ENCODE measurements around the gene ZNF497. TPM values are rescaled to one million over a fixed set of nuclear protein-coding genes. Genes with fewer than 3 reads are reported as not detected.

Gene ZNF497
- total and polyA plus RNA-seq, 2 of the 13 experiments (the other 11 are each of a cell fraction or from before 2014, with no cell fraction given), result 1.5 to 1.9 TPM

DNA sequence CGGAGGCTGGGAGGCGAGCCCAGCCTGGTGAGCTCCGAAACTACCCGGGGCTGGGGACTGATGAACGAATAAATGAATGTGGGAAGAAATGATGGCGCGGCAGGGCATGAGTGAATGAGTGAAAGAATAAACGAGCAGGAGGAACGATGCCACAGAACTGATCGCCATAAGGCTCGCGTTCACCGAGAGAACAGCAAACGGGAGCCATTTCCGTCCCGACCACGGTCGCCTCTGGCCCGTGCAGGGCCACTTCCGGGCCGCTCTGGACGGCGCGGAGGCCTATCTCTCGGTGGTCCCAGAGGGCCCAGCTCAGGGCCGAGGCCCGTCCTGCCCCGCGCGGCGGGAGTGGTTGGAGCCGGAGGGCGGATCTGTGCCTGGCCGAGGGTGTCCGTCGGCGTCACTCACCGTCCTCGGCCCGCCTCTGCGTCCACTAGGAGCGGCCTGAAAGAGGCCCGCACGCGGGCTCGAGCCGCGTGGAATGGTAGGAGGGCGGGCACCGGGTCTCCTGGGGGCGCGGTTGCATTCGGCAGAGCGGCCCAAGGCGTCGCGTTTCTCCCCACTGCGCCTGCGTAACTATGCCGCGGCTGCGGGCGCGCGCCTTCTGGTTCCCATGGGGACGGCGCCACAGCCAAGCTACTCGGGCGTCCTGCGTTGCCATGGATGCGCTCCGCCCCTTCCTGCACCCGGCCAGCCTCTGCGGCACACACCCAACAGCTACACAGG lies at the start of gene ZNF497 (continued):
- TF ChIP-seq, protein P1, sequence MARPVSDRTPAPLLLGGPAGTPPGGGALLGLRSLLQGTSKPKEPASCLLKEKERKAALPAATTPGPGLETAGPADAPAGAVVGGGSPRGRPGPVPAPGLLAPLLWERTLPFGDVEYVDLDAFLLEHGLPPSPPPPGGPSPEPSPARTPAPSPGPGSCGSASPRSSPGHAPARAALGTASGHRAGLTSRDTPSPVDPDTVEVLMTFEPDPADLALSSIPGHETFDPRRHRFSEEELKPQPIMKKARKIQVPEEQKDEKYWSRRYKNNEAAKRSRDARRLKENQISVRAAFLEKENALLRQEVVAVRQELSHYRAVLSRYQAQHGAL (CRISPR knock-in tag; IDR thresholded peaks at IDR 0.05; ENCODE audit: not compliant biosample characterization), result peak; percentile 73
- TF ChIP-seq, protein P2, sequence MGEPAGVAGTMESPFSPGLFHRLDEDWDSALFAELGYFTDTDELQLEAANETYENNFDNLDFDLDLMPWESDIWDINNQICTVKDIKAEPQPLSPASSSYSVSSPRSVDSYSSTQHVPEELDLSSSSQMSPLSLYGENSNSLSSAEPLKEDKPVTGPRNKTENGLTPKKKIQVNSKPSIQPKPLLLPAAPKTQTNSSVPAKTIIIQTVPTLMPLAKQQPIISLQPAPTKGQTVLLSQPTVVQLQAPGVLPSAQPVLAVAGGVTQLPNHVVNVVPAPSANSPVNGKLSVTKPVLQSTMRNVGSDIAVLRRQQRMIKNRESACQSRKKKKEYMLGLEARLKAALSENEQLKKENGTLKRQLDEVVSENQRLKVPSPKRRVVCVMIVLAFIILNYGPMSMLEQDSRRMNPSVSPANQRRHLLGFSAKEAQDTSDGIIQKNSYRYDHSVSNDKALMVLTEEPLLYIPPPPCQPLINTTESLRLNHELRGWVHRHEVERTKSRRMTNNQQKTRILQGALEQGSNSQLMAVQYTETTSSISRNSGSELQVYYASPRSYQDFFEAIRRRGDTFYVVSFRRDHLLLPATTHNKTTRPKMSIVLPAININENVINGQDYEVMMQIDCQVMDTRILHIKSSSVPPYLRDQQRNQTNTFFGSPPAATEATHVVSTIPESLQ (CRISPR knock-in tag; conservative IDR thresholded peaks at IDR 0.05), result no peak; the same call in 1 of the 2 replicates
- TF ChIP-seq, protein P3, sequence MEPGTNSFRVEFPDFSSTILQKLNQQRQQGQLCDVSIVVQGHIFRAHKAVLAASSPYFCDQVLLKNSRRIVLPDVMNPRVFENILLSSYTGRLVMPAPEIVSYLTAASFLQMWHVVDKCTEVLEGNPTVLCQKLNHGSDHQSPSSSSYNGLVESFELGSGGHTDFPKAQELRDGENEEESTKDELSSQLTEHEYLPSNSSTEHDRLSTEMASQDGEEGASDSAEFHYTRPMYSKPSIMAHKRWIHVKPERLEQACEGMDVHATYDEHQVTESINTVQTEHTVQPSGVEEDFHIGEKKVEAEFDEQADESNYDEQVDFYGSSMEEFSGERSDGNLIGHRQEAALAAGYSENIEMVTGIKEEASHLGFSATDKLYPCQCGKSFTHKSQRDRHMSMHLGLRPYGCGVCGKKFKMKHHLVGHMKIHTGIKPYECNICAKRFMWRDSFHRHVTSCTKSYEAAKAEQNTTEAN (CRISPR knock-in tag; conservative IDR thresholded peaks at IDR 0.05), result peak; percentile 87
- TF ChIP-seq HNF4G (IDR thresholded peaks at IDR 0.05; ENCODE audit: borderline replicate concordance, low read depth, low read length) (peak; percentile 30; the same call in 1 of the 2 replicates), HNF4G (CRISPR knock-in tag; IDR thresholded peaks at IDR 0.05; ENCODE audit: borderline replicate concordance, low read depth) (no peak), RFX1 (IDR thresholded peaks at IDR 0.05) (peak; percentile 100), ZNF629 (CRISPR knock-in tag; conservative IDR thresholded peaks at IDR 0.05) (no peak; the same call in 1 of the 2 replicates), ZNF44 (CRISPR knock-in tag; IDR thresholded peaks at IDR 0.05) (no peak), NFIC (IDR thresholded peaks at IDR 0.05; ENCODE audit: low read length) (no peak), MATR3 (CRISPR knock-in tag; IDR thresholded peaks at IDR 0.05) (no peak)
- TF ChIP-seq, protein P4, sequence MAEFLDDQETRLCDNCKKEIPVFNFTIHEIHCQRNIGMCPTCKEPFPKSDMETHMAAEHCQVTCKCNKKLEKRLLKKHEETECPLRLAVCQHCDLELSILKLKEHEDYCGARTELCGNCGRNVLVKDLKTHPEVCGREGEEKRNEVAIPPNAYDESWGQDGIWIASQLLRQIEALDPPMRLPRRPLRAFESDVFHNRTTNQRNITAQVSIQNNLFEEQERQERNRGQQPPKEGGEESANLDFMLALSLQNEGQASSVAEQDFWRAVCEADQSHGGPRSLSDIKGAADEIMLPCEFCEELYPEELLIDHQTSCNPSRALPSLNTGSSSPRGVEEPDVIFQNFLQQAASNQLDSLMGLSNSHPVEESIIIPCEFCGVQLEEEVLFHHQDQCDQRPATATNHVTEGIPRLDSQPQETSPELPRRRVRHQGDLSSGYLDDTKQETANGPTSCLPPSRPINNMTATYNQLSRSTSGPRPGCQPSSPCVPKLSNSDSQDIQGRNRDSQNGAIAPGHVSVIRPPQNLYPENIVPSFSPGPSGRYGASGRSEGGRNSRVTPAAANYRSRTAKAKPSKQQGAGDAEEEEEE (CRISPR knock-in tag; IDR thresholded peaks at IDR 0.05; ENCODE audit: borderline replicate concordance), result no peak
- TF ChIP-seq, protein P5, sequence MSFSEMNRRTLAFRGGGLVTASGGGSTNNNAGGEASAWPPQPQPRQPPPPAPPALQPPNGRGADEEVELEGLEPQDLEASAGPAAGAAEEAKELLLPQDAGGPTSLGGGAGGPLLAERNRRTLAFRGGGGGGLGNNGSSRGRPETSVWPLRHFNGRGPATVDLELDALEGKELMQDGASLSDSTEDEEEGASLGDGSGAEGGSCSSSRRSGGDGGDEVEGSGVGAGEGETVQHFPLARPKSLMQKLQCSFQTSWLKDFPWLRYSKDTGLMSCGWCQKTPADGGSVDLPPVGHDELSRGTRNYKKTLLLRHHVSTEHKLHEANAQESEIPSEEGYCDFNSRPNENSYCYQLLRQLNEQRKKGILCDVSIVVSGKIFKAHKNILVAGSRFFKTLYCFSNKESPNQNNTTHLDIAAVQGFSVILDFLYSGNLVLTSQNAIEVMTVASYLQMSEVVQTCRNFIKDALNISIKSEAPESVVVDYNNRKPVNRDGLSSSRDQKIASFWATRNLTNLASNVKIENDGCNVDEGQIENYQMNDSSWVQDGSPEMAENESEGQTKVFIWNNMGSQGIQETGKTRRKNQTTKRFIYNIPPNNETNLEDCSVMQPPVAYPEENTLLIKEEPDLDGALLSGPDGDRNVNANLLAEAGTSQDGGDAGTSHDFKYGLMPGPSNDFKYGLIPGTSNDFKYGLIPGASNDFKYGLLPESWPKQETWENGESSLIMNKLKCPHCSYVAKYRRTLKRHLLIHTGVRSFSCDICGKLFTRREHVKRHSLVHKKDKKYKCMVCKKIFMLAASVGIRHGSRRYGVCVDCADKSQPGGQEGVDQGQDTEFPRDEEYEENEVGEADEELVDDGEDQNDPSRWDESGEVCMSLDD (CRISPR knock-in tag; IDR thresholded peaks at IDR 0.05; ENCODE audit: borderline replicate concordance), result no peak
- TF ChIP-seq, protein P6, sequence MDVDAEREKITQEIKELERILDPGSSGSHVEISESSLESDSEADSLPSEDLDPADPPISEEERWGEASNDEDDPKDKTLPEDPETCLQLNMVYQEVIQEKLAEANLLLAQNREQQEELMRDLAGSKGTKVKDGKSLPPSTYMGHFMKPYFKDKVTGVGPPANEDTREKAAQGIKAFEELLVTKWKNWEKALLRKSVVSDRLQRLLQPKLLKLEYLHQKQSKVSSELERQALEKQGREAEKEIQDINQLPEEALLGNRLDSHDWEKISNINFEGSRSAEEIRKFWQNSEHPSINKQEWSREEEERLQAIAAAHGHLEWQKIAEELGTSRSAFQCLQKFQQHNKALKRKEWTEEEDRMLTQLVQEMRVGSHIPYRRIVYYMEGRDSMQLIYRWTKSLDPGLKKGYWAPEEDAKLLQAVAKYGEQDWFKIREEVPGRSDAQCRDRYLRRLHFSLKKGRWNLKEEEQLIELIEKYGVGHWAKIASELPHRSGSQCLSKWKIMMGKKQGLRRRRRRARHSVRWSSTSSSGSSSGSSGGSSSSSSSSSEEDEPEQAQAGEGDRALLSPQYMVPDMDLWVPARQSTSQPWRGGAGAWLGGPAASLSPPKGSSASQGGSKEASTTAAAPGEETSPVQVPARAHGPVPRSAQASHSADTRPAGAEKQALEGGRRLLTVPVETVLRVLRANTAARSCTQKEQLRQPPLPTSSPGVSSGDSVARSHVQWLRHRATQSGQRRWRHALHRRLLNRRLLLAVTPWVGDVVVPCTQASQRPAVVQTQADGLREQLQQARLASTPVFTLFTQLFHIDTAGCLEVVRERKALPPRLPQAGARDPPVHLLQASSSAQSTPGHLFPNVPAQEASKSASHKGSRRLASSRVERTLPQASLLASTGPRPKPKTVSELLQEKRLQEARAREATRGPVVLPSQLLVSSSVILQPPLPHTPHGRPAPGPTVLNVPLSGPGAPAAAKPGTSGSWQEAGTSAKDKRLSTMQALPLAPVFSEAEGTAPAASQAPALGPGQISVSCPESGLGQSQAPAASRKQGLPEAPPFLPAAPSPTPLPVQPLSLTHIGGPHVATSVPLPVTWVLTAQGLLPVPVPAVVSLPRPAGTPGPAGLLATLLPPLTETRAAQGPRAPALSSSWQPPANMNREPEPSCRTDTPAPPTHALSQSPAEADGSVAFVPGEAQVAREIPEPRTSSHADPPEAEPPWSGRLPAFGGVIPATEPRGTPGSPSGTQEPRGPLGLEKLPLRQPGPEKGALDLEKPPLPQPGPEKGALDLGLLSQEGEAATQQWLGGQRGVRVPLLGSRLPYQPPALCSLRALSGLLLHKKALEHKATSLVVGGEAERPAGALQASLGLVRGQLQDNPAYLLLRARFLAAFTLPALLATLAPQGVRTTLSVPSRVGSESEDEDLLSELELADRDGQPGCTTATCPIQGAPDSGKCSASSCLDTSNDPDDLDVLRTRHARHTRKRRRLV (CRISPR knock-in tag; IDR thresholded peaks at IDR 0.05), result peak; percentile 56; the same call in 1 of the 2 replicates
